HG03521 (cell line): ENCODE results near the gene KDM2A.

Experiments used
- ATAC-seq: cut with Tn5 transposase; IDR thresholded peaks from one replicate; pipeline ENCODE4 v1.9.1; 2021; ENCODE audit warnings: mild to moderate bottlenecking, moderate library complexity; ENCODE audit not compliant: unreplicated experiment

The KDM2A gene

DNA sequence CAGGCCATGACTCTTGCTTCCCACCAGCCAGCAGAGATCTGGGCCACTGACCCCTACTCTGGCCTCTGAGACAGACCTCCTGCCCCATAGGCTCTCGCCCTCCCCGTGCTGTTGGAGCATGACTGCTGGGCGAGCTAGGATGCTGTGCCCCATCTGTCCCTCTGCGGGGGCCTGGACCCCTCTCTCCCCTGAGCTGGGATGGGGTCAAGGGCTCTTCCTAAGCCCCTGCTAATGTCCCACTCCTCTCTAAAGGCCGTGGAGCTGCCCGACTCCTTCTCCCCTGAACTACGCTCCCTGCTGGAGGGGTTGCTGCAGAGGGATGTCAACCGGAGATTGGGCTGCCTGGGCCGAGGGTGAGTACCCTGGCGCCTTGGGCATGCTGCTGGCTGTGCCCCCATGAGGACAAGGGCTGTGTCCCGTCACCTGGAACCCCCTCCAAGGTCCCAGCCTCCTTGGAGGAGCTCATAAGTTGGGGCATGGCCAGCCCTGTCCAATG is 163.9 kb downstream of the KDM2A start:
- ATAC-seq = no peak

GRCh38 chr11:67283481-67283963 is 164.5 kb downstream of the KDM2A start:
- no peak for ATAC-seq

GRCh38 chr11:67284811-67285540 is 165.9 kb downstream of the KDM2A start:
- ATAC-seq = no peak

- ATAC-seq = no peak
These were observed 166.8 kb downstream of the KDM2A start for GRCh38 chr11:67285541-67286498.

GRCh38 chr11:67286621-67287333 is 167.7 kb downstream of the KDM2A start:
- no peak for ATAC-seq

DNA sequence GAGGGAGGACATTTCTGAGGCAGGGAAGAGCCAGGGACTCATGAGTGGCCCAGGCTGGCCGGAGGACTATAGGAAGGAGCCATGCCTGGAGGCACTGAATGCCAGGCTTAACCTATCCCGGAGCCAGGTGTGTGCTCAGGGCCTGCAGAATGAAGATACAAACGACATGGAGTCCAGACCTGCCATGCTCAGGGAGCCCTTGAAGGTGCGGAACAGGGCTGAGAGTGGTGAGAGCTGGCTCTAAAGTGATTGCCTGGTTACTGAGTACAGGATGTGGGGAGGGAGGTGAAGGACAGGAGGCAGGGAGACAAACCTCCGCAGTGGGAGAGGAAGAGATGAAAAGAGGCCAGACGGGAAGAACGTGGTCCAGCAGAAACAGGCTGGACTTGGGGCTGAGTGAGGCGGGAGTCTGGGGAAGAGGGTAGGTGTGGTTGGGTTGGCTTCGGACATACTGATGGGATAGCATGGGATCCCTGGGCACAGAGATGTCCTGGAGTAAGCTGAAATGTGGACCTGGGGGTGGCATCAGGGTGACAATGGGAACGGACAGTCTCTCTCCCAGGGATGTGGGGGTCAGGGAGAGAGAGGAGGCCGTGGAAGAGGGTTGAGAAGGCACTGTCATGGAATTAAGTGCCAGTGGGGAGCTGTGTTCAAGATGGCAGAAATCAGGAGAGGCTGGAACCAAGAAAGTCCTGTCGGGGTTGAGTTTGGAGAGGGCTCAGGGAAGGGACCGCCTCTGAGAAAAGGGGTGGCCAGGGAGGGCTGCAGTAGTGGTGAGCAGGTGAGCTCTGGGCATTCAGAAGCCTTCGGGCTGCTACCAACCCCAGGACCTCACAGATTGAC is 168.5 kb downstream of the KDM2A start:
- ATAC-seq = no peak

GRCh38 chr11:67288198-67288451 is 169.1 kb downstream of the KDM2A start:
- no peak for ATAC-seq

DNA sequence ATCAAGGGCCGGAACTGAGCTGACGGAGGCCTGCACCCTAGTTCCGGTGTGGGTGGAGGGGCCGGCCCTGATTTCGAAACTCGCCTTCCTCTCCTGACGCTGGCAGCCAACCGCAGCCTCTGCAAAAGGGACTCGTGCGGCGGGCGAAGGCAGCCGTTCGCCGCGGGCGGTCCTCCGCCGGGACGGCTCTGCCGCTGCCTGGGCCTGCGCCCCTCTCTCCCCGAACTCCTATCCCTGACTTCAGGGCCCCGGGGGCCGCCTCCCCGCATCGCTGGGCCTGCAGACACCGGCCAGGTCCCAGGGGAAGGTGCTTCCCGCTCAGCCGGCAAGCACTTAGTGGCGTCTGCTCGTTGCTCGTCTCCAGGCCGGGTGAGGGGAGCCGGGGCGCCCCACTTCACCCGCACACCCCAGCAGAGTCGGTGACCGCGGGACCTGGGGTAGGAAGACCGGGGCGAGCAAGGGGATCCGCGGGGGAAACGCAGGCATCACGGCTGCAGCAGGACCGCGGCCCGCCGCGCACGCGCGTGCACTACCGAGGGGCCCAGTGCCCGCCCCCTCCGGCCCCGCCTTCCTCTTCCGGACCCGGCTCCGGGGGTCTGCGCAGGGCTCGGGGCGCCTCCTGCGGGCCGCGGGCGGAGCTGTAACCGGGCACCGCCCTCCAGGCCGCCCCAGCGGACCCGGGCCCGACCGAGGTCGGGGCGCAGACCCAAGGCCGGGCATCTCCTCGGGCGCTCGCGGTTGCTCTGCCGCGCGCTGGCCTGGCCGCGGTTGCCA is 169.6 kb downstream of the KDM2A start:
- peak; percentile 66 for ATAC-seq

GRCh38 chr11:67289226-67289650 is 170.2 kb downstream of the KDM2A start, which contains the start of gene ANKRD13D:
Gene ANKRD13D (plus strand): TSS chr11:67289303. CDS start chr11:67289461, 158 bp downstream.
- ATAC-seq = no peak

DNA sequence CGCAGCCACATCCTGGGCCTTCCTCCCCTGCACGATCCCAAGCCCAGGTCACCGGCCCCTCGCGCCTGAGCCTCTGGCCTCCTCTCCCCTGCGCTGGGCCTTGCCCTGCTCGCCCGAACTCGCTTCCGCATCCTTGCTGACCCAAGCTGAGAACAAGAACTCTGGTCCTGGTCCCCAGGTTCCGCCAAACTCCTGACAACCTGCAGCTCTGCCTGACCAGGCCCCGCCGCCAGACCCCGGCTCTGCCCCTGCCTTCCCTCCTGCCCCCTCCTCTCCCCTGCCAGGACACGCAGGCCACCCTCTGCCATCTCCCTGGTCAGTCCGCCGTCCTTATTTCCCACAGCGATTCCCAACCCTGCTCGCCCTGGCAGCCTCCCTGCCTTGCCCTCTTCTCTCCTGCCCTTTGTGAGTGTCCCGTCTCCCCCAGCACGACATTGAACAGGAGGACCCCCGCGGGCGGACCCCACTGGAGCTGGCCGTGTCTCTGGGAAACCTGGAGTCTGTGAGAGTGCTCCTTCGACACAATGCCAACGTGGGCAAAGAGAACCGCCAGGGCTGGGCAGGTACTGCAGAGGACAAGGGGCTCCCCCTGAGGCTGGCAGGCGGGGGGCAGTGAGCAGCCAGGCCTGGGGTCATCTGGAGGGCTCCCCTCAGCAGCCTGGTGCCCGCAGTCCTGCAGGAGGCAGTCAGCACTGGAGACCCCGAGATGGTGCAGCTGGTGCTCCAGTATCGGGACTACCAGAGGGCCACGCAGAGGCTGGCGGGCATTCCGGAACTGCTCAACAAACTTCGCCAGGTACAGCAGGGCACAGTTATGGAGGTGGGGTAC is 170.8 kb downstream of the KDM2A start:
- no peak for ATAC-seq

GRCh38 chr11:67290801-67291200 is 171.7 kb downstream of the KDM2A start:
- ATAC-seq = no peak

DNA sequence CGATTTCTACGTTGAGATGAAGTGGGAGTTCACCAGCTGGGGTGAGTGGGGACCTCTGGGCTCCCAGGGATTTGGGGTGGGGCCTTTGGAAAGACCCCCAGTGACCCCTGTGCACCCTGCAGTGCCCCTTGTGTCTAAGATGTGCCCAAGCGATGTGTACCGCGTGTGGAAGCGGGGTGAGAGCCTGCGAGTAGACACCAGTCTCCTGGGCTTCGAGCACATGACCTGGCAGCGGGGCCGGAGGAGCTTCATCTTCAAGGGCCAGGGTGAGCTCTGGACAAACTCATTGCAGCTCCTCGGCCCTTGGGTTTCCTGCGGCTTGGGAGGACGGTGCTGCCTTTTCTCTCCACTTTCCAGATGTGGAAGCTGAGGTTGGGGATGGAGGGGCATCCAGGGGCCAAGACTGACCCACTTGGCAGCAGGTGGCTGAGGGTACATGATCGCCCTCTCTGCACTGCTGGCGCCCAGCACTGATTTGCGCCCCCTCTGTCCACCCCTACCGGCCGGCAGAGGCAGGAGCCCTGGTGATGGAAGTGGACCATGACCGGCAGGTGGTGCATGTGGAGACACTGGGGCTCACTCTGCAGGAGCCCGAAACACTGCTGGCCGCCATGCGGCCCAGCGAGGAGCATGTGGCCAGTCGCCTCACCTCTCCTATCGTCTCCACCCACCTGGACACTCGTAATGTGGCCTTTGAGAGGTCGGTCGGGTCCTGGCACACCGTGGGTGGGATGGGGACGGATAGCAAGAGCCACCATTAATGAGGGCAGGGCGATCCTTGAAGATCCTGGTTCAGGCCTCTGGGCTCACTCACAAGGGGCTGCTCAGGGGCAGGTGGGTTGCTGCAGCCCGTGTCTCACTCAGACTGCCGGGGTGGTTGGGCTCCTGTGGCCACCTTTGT is 172.7 kb downstream of the KDM2A start:
- no peak for ATAC-seq

GRCh38 chr11:67292671-67293070 is 173.6 kb downstream of the KDM2A start:
- no peak for ATAC-seq

GRCh38 chr11:67293090-67293489 is 174.0 kb downstream of the KDM2A start:
- no peak for ATAC-seq

DNA sequence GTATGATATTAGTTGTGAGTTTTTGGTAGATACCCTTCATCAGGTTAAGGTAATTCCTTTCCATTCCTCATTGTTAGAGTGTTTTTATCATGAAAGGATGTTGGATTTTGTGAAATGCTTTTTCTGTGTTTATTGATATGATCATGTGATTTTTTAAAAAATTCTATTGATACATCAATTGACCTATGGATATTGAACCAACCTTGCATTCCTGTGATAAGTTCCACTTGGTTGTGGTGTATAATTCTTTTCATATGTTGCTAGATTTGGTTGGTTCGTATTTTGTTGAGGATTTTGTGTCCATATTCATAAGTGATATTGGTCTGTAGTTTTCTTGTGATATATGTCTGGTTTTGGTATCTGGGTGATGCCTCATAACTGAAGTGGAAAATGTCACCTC is 176.8 kb downstream of the KDM2A start:
- no peak for ATAC-seq

- ATAC-seq = no peak
These were observed 179.7 kb downstream of the KDM2A start for GRCh38 chr11:67298786-67299185.

DNA sequence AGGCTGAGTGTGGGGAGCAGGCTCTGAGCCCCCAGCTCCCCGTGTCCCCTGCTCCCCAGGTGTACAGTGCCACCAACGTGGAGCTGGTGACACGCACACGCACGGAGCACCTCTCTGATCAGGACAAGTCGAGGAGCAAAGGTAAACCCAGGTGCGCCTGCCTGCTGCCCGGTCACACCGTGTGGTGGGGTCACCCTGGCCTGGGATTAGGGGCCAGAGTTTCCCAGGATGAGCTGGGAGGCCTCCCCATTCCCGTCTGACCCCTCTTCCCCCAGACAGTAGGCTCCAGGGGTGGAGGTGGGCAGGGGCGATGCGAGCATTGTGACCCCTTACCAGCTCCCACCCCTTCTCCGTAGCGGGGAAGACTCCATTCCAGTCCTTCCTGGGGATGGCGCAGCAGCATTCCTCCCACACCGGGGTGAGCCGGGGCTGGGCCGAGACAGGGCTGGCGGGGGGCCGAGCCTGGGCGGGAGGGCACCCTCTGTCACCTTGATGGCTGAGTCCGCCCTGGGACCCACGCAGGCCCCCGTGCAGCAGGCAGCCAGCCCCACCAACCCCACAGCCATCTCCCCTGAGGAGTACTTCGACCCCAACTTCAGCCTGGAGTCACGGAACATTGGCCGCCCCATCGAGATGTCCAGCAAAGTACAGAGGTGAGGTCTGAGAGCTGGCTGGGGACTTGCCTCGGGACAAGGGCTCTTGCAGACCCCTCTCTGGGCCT is 180.6 kb downstream of the KDM2A start:
- ATAC-seq = no peak
